Stomach (tissue), 9 donors: ENCODE measurements around the gene SH2D3A. TPM values are rescaled to one million over a fixed set of nuclear protein-coding genes. Genes with fewer than 3 reads are reported as not detected.

ENCODE experiments used
- DNase-seq, 2 donors: peaks; one replicate each; pipeline versions ENCODE4 v3.0.0 to v3.0.0-alpha.2; 2013 to 2019
- H3K27ac ChIP-seq, 5 donors: fragments of 200-600 bp in 4 of 5; sonication (generic) in 4 of 5; one replicate each; pipeline ENCODE4 v1.5.1; 2013 to 2019; ENCODE audit warnings: mild to moderate bottlenecking in 1 of 5, moderate library complexity in 1 of 5
- H3K27me3 ChIP-seq, 3 donors: fragments of 200-600 bp; sonication (generic); one replicate each; pipeline ENCODE4 v1.5.1; 2017 to 2019; ENCODE audit warnings: mixed run types in 1 of 3
- H3K36me3 ChIP-seq, 4 donors: fragments of 200-600 bp; sonication (generic); 1 replicate in 3 of 4; 2 replicates in 1 of 4; pipeline ENCODE4 v1.5.1; 2016 to 2019
- H3K4me1 ChIP-seq, 4 donors: fragments of 200-600 bp; sonication (generic); one replicate each; pipeline ENCODE4 v1.5.1; 2016 to 2019
- H3K4me3 ChIP-seq, 4 donors: fragments of 200-600 bp; sonication (generic) in 3 of 4; one replicate each; pipeline ENCODE4 v1.5.1; 2016 to 2019; ENCODE audit warnings: mild to moderate bottlenecking in 1 of 4
- H3K9me3 ChIP-seq, 4 donors: fragments of 200-600 bp; sonication (generic); one replicate each; pipeline ENCODE4 v1.5.1; 2016 to 2019
- EP300 ChIP-seq: sonication (generic); formaldehyde crosslinking; IDR thresholded peaks from one replicate; pipeline ENCODE4 v1.6.1; 2017; ENCODE audit warnings: antibody characterized with exemption
- POLR2A ChIP-seq, 4 donors: fragments of 450-650 bp; IDR thresholded peaks; one replicate each; pipeline ENCODE4 v1.6.1; 2016; ENCODE audit warnings: antibody characterized with exemption in 4 of 4, control low read depth in 2 of 4, mild to moderate bottlenecking in 1 of 4, moderate library complexity in 1 of 4
- POLR2AphosphoS5 ChIP-seq, 3 donors: sonication (generic); formaldehyde crosslinking; IDR thresholded peaks; one replicate each; pipeline ENCODE4 v1.6.1; 2016; ENCODE audit warnings: antibody characterized with exemption in 3 of 3
- WGBS, 5 donors: extraction: QIAGEN DNeasy Blood & Tissue Kit in 3 of 5; methylation state at CpG; one replicate each; pipeline versions ENCODE4 v1.1.5 to v1.1.7; 2013 to 2018; 5-methylcytosine and 5-hydroxymethylcytosine counted together
- intact Hi-C: fragments of 100-400 bp; cut with DNase I; formaldehyde crosslinking; loops from one replicate; pipeline ENCODE4 v1.15.1; 2023; ENCODE audit warnings: low total_unique reads
- polyA plus RNA-seq, 3 donors: library from polyadenylated mRNA; stranded (reverse); fragments of 200-250 nt; gene quantifications; one replicate each; pipeline ENCODE4 v1.2.3, GENCODE V29; 2013
- total RNA-seq, 5 donors: library from RNA; depleted of rRNA; stranded (reverse); fragments of >200 nt; gene quantifications; one replicate each; pipeline versions ENCODE4 v1.1.0 to v1.2.3, GENCODE V29; 2014 to 2016
- TF ChIP-seq, protein P1 (sequence below), 7 experiments: fragments of 450-650 bp in 4 of 7; fragments of 200-600 bp in 3 of 7; sonication (generic) in 3 of 7; IDR thresholded peaks; one replicate each; pipeline ENCODE4 v1.5.1; 2016 to 2019; ENCODE audit warnings: antibody characterized with exemption in 7 of 7, control low read depth in 2 of 7, mild to moderate bottlenecking in 1 of 7
- donor health status: healthy with polysubstance abuse.
- donor health status: Bipolar disorder and iron deficiency.
- donor health status: healthy.

SH2D3A gene
- total and polyA plus RNA-seq, 8 donors, result 8.8 to 71.3 (median 27.3) TPM

DNA sequence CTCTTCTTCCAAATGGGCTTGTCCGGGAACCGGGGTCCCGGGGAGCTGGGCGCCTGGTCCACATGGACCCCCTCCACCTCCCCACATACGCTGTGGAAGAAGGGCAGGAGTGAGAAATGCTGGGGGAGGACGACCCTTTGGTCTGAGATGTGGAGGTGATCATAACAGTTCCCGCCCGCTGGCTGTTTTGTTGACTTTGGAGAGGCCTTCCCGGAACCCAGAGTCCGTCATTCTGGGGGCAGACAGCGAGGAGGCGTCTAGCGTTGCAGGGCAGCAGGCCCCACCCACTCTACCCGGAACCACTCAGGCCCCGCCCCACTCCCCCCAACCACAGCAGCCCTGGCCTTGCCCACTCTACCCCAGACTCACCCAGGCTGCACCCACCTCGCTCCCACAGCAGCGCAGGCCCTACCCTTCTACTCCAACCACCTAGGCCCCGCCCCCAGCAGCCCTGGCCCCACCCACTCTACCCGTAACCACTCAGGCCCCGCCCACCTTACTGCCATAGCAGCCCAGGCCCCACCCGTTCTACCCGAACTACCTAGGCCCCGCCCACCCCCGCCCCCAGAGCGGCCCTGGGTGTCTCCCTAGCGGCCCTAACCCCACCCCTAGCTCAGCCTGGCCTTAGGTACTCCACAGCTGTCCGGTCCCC, 37.0 kb downstream of the SH2D3A start:
- intact Hi-C loops, result loop anchor here (10.0 kb wide), 1 partner anchor 135 kb away; no protein-coding TSS in a partner anchor
- no peaks in the 10 kb centered on the region for H3K9me3 ChIP-seq
- H3K27me3 ChIP-seq, result no peaks in the 10 kb centered on the region
- peak; percentile 92 to 96 for DNase-seq
- TF ChIP-seq POLR2A (IDR thresholded peaks at IDR 0.05) (no peak), POLR2AphosphoS5 (IDR thresholded peaks at IDR 0.05) (no peak), EP300 (no peak)
- TF ChIP-seq, protein P1, sequence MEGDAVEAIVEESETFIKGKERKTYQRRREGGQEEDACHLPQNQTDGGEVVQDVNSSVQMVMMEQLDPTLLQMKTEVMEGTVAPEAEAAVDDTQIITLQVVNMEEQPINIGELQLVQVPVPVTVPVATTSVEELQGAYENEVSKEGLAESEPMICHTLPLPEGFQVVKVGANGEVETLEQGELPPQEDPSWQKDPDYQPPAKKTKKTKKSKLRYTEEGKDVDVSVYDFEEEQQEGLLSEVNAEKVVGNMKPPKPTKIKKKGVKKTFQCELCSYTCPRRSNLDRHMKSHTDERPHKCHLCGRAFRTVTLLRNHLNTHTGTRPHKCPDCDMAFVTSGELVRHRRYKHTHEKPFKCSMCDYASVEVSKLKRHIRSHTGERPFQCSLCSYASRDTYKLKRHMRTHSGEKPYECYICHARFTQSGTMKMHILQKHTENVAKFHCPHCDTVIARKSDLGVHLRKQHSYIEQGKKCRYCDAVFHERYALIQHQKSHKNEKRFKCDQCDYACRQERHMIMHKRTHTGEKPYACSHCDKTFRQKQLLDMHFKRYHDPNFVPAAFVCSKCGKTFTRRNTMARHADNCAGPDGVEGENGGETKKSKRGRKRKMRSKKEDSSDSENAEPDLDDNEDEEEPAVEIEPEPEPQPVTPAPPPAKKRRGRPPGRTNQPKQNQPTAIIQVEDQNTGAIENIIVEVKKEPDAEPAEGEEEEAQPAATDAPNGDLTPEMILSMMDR (IDR thresholded peaks at IDR 0.05), result no peak
- H3K4me1 ChIP-seq, result peaks cover 13 to 35% (median 18%) of the 10 kb centered on the region in 4 donors
- peak overlapping the region; percentile 22 to 40 (median 30) for H3K4me3 ChIP-seq
- H3K27ac ChIP-seq, result peak overlapping the region in 4 of 5 donors; percentile 48 to 77 (median 62)
- WGBS, 5 donors, result 33 to 51% (median 36%) methylated on average over 25 to 27 of the region's 27 CpGs
- peaks cover 10 to 49% (median 37%) of the 10 kb centered on the region in 4 donors for H3K36me3 ChIP-seq

DNA sequence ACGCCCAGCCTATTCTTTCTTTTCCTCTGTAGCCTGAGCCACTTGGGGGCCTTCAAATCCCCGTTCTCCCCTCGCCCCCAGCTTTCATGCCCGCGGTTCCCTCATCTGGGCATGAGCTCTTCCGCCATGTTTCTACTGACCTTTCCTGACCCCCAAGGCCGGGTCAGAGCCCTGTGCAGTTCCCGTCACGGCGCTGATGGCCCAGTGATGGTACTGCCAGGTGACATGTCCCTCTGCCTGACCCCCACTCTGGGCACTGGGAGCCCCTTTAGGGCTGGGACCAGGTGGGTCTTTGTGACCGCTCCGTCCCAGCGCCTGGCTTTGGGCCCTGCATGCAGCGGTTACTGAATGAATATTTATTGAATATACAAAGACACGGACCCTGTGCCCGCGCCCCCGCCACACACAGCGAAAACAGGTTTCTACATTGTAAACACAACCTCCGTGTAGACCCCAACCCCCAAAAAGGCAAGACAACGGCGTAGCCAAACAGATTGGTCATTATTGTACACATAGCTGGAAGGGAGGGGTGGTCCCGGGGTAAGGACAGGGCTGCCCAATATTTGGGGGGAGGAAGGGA, 37.6 kb downstream of the SH2D3A start:
- DNase-seq, result no peak
- TF ChIP-seq EP300 (no peak), POLR2AphosphoS5 (IDR thresholded peaks at IDR 0.05) (no peak), POLR2A (IDR thresholded peaks at IDR 0.05) (no peak)
- H3K36me3 ChIP-seq, result peaks cover 10 to 45% (median 37%) of the 10 kb centered on the region in 4 donors
- H3K27me3 ChIP-seq, result no peaks in the 10 kb centered on the region
- H3K9me3 ChIP-seq, result no peaks in the 10 kb centered on the region
- intact Hi-C loops, result loop anchor here (10.0 kb wide), 1 partner anchor 135 kb away; no protein-coding TSS in a partner anchor
- peaks cover 13 to 40% (median 18%) of the 10 kb centered on the region in 4 donors for H3K4me1 ChIP-seq
- 70 to 85% (median 73%) methylated on average over 23 of the region's 23 CpGs for WGBS, 5 donors
- H3K27ac ChIP-seq, result peak overlapping the region in 4 of 5 donors; percentile 48 to 77 (median 62)
- peak overlapping the region; percentile 22 to 40 (median 30) for H3K4me3 ChIP-seq

DNA sequence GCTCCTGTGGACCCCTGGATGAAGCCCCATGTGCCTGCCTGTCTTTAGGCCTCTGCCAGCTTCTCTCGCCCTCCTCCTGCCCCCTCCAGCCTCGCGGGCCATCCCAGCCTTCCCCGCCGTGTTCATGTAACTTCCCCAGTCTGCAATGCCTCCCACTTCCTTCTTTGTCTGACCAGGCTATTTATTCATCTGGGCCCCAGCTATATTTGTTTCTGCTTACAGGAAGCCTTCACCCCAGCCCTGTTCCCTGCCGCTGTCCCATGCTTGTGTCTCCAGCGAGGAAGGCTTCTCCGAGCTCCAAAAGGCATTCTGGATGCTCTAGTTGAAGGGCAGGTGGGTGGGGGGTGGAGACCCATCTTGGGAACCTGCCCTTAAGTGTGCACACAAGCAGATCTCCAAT, 38.9 kb downstream of the SH2D3A start:
- TF ChIP-seq POLR2AphosphoS5 (IDR thresholded peaks at IDR 0.05) (no peak), EP300 (no peak), POLR2A (IDR thresholded peaks at IDR 0.05) (no peak)
- intact Hi-C loops, result no loop called here
- 16 to 31% (median 25%) methylated on average over 8 of the region's 8 CpGs for WGBS, 5 donors
- Histone ChIP-seq H3K27me3 (no peaks in the 10 kb centered on the region), H3K36me3 (peaks cover 10 to 34% (median 26%) of the 10 kb centered on the region in 4 donors), H3K27ac (peak overlapping the region in 2 of 5 donors; percentile 66 to 77), H3K4me1 (peaks cover 11 to 51% (median 17%) of the 10 kb centered on the region in 4 donors), H3K4me3 (no peak overlapping the region), H3K9me3 (no peaks in the 10 kb centered on the region)
- DNase-seq, result peak in 1 of 2 donors; percentile 58

DNA sequence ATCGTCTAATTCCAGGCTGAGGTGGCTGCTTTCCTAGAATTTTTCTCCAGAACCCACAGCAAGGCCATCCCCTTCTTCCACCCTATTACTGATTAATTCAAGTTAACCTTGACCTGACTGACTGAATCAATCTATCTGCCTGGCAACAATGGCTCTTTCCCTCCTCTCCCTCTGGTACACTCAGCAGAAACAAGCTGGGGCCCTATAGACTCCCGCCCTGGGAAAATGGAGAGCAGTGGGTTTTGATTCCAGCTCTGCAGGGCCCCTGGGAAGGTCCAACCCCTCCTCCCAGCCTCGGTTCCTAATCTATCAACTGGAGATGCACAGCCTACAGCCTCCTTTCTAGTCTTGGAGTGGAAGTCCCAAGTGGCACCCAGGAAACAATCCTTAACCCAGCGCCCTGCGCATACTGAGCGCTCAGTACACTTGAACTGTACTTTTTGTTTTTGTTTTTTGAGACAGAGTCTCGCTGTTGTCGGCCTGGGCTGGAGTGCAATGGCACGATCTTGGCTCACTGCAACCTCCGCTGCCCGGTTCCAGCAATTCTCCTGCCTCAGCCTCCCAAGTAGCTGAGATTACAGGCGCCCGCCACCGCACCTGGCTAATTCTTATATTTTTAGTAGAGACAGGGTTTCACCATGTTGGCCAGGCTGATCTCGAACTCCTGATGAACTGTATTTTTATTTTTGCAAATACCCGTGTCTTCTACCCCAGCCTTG, 41.6 kb downstream of the SH2D3A start:
- Histone ChIP-seq H3K27ac (peak overlapping the region in 1 of 5 donors; percentile 62), H3K9me3 (no peaks in the 10 kb centered on the region), H3K27me3 (no peaks in the 10 kb centered on the region), H3K4me3 (no peak overlapping the region), H3K36me3 (peaks cover 0 to 8% (median 0%) of the 10 kb centered on the region in 4 donors), H3K4me1 (peaks cover 13 to 67% (median 23%) of the 10 kb centered on the region in 4 donors)
- intact Hi-C loops, result no loop called here
- WGBS, 5 donors, result 84 to 86% (median 85%) methylated on average over 16 of the region's 16 CpGs
- TF ChIP-seq, protein P1 (IDR thresholded peaks at IDR 0.05), result no peak
- TF ChIP-seq POLR2AphosphoS5 (IDR thresholded peaks at IDR 0.05) (no peak), EP300 (no peak)
- DNase-seq, result peak in 1 of 2 donors; percentile 54
